Esophagus squamous epithelium (tissue), 5 donors: ENCODE measurements around the gene PEAK3. TPM values are rescaled to one million over a fixed set of nuclear protein-coding genes. Genes with fewer than 3 reads are reported as not detected.

Source experiments
- DNase-seq: peaks from one replicate; lab custom pipeline; 2025; lab: John Stamatoyannopoulos, UW
- H3K27ac ChIP-seq, 4 donors: fragments of 200-600 bp; sonication (generic); one replicate each; pipeline ENCODE4 v1.5.1; 2016 to 2019; ENCODE audit warnings: mild to moderate bottlenecking in 1 of 4
- H3K27me3 ChIP-seq, 4 donors: fragments of 200-600 bp; sonication (generic); 1 replicate in 3 of 4; 2 replicates in 1 of 4; pipeline versions ENCODE4 v1.5.1 to v1.6.0; 2017 to 2021; ENCODE audit warnings: antibody characterized with exemption in 1 of 4
- H3K36me3 ChIP-seq, 3 donors: fragments of 200-600 bp; sonication (generic); one replicate each; pipeline ENCODE4 v1.5.1; 2016 to 2019
- H3K4me1 ChIP-seq, 3 donors: fragments of 200-600 bp; sonication (generic); one replicate each; pipeline ENCODE4 v1.5.1; 2017 to 2019
- H3K4me3 ChIP-seq, 4 donors: fragments of 200-600 bp; sonication (generic); 1 replicate in 3 of 4; 2 replicates in 1 of 4; pipeline ENCODE4 v1.5.1; 2016 to 2019; ENCODE audit warnings: mild to moderate bottlenecking in 2 of 4, moderate library complexity in 1 of 4
- H3K9me3 ChIP-seq, 3 donors: fragments of 200-600 bp; sonication (generic); one replicate each; pipeline ENCODE4 v1.5.1; 2016 to 2019
- POLR2A ChIP-seq, 4 donors: fragments of 450-650 bp; IDR thresholded peaks; one replicate each; pipeline ENCODE4 v1.6.1; 2017; ENCODE audit warnings: antibody characterized with exemption in 4 of 4, mild to moderate bottlenecking in 4 of 4, moderate library complexity in 3 of 4
- WGBS, 2 donors: methylation state at CpG; one replicate each; pipeline ENCODE4 v1.1.5; 2018; 5-methylcytosine and 5-hydroxymethylcytosine counted together
- intact Hi-C: fragments of 100-400 bp; cut with DNase I; formaldehyde crosslinking; loops from one replicate; pipeline ENCODE4 v1.15.0; 2022
- total RNA-seq, 4 donors: library from RNA; depleted of rRNA; stranded (reverse); fragments of >200 nt; gene quantifications; one replicate each; pipeline ENCODE4 v1.1.0, GENCODE V29; 2016
- TF ChIP-seq, protein P1 (sequence below), 6 experiments: fragments of 450-650 bp in 4 of 6; fragments of 200-600 bp in 2 of 6; sonication (generic) in 2 of 6; IDR thresholded peaks; one replicate each; pipeline ENCODE4 v1.5.1; 2016 to 2019; ENCODE audit warnings: antibody characterized with exemption in 6 of 6, mild to moderate bottlenecking in 4 of 6, moderate library complexity in 4 of 6
- donor health status: DM: yes; HTN: yes; CAD: no.

PEAK3 gene
- total RNA-seq, 4 donors from 2014 or later, result 0.32 to 0.40 (median 0.38) TPM; not detected in 1

DNA sequence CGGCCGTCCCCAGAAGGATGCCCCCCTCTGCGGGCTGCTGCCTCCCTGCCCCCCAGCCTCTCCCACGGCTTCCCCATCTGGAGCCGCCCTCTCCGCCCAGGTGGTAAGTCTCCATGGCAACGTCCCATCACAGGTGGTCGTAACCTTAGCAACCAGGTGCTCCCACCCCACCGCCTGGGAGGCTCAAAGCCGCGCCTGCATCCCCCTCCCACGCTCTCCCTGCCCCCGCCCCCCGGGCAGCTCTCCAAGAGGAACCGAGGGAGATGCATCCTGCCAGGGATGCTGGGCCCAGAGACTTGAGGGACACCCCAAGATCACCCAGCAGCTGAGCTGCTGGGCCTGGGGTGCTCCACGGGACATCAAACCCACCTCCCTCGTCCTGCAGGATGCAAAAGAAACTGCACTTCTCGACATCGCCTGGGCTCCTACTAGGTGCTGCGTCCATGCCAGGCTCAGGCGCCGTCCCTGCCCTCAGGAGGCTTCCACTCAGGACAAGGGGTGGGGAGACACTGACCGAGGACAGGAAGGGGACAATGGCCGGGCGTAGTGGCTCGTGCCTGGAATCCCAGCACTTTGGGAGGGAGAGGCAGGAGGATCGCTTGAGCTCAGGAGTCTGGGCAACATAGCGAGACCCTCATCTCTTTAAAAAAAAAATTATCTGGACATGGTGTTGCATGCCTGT is 31.0 kb upstream of the PEAK3 start:
- 62% methylated on average over 4 of the region's 28 CpGs; no CpG with 5 or more reads in 1 of the 2 donors for WGBS, 2 donors
- no peak for DNase-seq
- intact Hi-C loops, result no loop called here

DNA sequence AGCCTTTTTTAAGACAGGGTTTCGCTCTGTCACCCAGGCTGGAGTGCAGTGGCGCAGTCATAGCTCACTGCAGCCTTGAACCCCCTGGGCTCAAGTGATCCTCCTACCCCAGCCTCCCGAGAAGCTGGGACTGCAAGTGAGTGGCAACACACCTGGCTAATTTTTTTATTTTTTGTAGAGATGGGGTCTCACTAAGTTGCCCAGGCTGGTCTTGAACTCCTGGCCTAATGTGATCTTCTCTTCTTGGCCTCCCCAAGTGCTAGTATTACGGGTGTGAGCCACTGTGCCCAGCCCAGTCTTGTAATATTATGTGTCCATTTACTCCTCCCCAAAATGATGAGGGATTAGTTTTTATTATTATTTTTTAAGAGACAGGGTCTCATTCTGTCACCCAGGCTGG is 29.1 kb upstream of the PEAK3 start:
- 87 to 95% methylated on average over 3 to 4 of the region's 4 CpGs for WGBS, 2 donors
- Histone ChIP-seq H3K36me3 (no peaks in the 10 kb centered on the region), H3K27me3 (peaks cover 0 to 86% (median 15%) of the 10 kb centered on the region in 4 donors), H3K9me3 (peaks cover 0 to 7% (median 0%) of the 10 kb centered on the region in 3 donors), H3K27ac (no peak overlapping the region), H3K4me3 (no peak overlapping the region), H3K4me1 (peaks cover 0 to 12% (median 5%) of the 10 kb centered on the region in 3 donors)
- intact Hi-C loops, result no loop called here
- no peak for DNase-seq
- TF ChIP-seq, protein P1, sequence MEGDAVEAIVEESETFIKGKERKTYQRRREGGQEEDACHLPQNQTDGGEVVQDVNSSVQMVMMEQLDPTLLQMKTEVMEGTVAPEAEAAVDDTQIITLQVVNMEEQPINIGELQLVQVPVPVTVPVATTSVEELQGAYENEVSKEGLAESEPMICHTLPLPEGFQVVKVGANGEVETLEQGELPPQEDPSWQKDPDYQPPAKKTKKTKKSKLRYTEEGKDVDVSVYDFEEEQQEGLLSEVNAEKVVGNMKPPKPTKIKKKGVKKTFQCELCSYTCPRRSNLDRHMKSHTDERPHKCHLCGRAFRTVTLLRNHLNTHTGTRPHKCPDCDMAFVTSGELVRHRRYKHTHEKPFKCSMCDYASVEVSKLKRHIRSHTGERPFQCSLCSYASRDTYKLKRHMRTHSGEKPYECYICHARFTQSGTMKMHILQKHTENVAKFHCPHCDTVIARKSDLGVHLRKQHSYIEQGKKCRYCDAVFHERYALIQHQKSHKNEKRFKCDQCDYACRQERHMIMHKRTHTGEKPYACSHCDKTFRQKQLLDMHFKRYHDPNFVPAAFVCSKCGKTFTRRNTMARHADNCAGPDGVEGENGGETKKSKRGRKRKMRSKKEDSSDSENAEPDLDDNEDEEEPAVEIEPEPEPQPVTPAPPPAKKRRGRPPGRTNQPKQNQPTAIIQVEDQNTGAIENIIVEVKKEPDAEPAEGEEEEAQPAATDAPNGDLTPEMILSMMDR (IDR thresholded peaks at IDR 0.05), result no peak
- TF ChIP-seq POLR2A (IDR thresholded peaks at IDR 0.05), result no peak

More for the DNA sequence above, 31.0 kb upstream of the PEAK3 start:
- TF ChIP-seq, protein P1 (IDR thresholded peaks at IDR 0.05), result no peak
- no peak for TF ChIP-seq POLR2A (IDR thresholded peaks at IDR 0.05)
- H3K4me3 ChIP-seq, result no peak overlapping the region
- H3K27me3 ChIP-seq, result peaks cover 0 to 67% (median 6%) of the 10 kb centered on the region in 4 donors
- H3K36me3 ChIP-seq, result no peaks in the 10 kb centered on the region
- peaks cover 0 to 9% (median 0%) of the 10 kb centered on the region in 3 donors for H3K4me1 ChIP-seq
- H3K9me3 ChIP-seq, result peaks cover 0 to 7% (median 0%) of the 10 kb centered on the region in 3 donors
- H3K27ac ChIP-seq, result no peak overlapping the region

DNA sequence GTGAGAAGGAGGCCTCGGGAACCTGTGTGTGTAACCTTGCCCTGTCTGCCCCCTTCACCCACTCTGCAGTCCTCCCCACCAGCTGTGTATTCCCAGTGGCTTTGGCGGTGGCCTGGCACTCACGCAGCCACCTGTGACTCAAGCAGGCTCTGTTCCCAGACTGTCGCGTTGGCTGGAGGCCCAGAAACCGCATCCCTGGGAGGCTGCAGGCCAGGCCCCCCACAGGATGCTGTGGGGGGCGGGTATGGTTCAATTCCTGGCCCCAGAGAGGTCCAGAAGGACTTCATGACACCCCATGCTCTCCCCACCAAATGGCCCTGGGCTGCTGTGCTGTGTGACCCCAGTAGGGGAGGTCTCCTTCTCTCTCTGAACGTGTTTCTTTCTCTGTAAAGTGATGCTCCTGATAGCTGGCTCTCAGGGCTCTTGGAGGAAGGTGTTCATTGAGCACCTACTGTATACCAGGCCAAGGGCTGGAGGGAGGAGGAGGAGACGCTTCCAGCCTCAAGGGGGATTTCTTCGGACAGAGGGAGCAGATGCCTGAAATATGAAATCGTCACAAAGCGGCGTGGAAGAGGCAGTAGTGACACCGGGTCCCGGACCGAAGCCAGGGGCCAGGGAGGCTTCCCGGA is 27.9 kb upstream of the PEAK3 start:
- WGBS, 2 donors, result 45 to 59% methylated on average over 5 to 17 of the region's 17 CpGs
- Histone ChIP-seq H3K4me3 (no peak overlapping the region), H3K4me1 (peaks cover 0 to 10% (median 5%) of the 10 kb centered on the region in 3 donors), H3K36me3 (no peaks in the 10 kb centered on the region), H3K27ac (no peak overlapping the region), H3K27me3 (peaks cover 0 to 98% (median 15%) of the 10 kb centered on the region in 4 donors), H3K9me3 (peaks cover 0 to 3% (median 0%) of the 10 kb centered on the region in 3 donors)
- intact Hi-C loops, result no loop called here
- no peak for DNase-seq
- TF ChIP-seq, protein P1 (IDR thresholded peaks at IDR 0.05), result no peak
- TF ChIP-seq POLR2A (IDR thresholded peaks at IDR 0.05), result no peak

DNA sequence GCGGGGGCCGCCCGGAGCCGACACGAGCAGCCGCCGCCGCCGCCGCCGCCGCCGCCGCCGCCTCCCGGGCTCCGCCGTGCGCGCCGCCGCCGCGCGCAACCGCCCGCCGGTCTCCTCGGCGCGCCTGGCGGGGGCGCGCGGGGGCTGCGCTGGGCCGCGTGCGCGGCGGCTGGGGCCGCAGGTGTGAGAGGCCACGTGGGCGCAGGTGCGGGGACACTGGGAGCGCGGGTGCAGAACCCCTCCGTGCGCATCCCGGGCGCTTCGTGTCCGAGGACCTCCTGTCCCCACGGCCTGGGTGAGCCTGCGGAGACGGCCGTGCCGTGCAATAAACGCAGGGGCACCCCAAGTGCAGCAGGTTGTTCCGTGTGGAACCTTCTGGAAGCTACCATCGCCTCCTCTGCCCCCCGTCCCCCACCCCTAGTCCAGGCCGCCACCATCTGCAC is 26.2 kb upstream of the PEAK3 start, which contains the start of gene LINGO3:
TSS of gene LINGO3 (minus strand) at position 41 of the 443 bp plus-strand sequence. CDS start 16,378 bp downstream, outside the sequence.
- intact Hi-C loops, result no loop called here
- H3K9me3 ChIP-seq, result no peaks in the 10 kb centered on the region
- no peak for DNase-seq
- peak within 1 kb of the TSS in 2 of 4 donors; percentile 19 to 50 for H3K4me3 ChIP-seq
- no peaks in the 10 kb centered on the region for H3K36me3 ChIP-seq
- peaks cover 0 to 98% (median 15%) of the 10 kb centered on the region in 4 donors for H3K27me3 ChIP-seq
- TF ChIP-seq, protein P1 (IDR thresholded peaks at IDR 0.05), result no peak
- no peak for TF ChIP-seq POLR2A (IDR thresholded peaks at IDR 0.05)
- H3K4me1 ChIP-seq, result peaks cover 0 to 12% (median 5%) of the 10 kb centered on the region in 3 donors
- 28 to 40% methylated on average over 1 to 3 of the region's 63 CpGs for WGBS, 2 donors
- no peak within 1 kb of the TSS for H3K27ac ChIP-seq
